B cell (primary cell): ENCODE results near the gene MDGA2. TPM values are rescaled to one million over a fixed set of nuclear protein-coding genes. Genes with fewer than 3 reads are reported as not detected.

Experiments used
- ATAC-seq: fragments of 200-7000 bp; cut with Tn5 transposase; one replicate; pipeline ENCODE4 v1.10.0; 2021; ENCODE audit warnings: low read depth, mild to moderate bottlenecking, moderate number of reproducible peaks, moderate library complexity
- CTCF ChIA-PET: fragments of 350-600 bp; sonication (Branson Sonifier 250); formaldehyde crosslinking; loops from one replicate; lab custom pipeline; 2021; ENCODE audit warnings: antibody characterized with exemption, inconsistent platforms; lab: Charles Lee
- POLR2A ChIA-PET: fragments of 350-600 bp; sonication (Branson Sonifier 250); formaldehyde crosslinking; loops from one replicate; lab custom pipeline; 2021; ENCODE audit warnings: antibody characterized with exemption; lab: Charles Lee
- DNase-seq: peaks from one replicate; pipeline ENCODE4 v3.0.0; 2013
- H2AFZ ChIP-seq: 2 replicates; pipeline ENCODE4 v1.6.1; 2012; ENCODE audit warnings: mild to moderate bottlenecking, low read depth, low read length; ENCODE audit not compliant: insufficient read depth, poor library complexity, severe bottlenecking
- H3K27ac ChIP-seq, 2 donors: 1 replicate in 1 of 2; 2 replicates in 1 of 2; pipeline ENCODE4 v1.5.1; 2012 to 2013; ENCODE audit warnings: low read length in 2 of 2, mild to moderate bottlenecking in 2 of 2, moderate library complexity in 1 of 2
- H3K27me3 ChIP-seq, 4 experiments: fragments of 200-600 bp in 1 of 4; sonication (generic) in 1 of 4; replicated peaks in 1 of 4; 1 replicate in 2 of 4; 2 replicates in 2 of 4; pipeline versions ENCODE4 v1.6.1 to v1.7.0; 2013 to 2016; ENCODE audit warnings: low read length in 3 of 4, mild to moderate bottlenecking in 2 of 4, mixed read lengths in 1 of 4, moderate library complexity in 1 of 4; ENCODE audit not compliant: insufficient read depth in 4 of 4, control insufficient read depth in 3 of 4; ENCODE audit errors: control extremely low read depth in 1 of 4
- H3K36me3 ChIP-seq, 2 experiments: replicated peaks in 1 of 2; 1 replicate in 1 of 2; 2 replicates in 1 of 2; pipeline versions ENCODE4 v1.6.1 to v1.7.1; 2013; ENCODE audit warnings: low read length in 1 of 2; ENCODE audit not compliant: insufficient read depth in 2 of 2, control insufficient read depth in 1 of 2; ENCODE audit errors: control extremely low read depth in 1 of 2, extremely low read depth in 1 of 2
- H3K4me1 ChIP-seq, 2 donors: fragments of 200-600 bp in 1 of 2; sonication (generic) in 1 of 2; 1 replicate in 1 of 2; 2 replicates in 1 of 2; pipeline versions ENCODE4 v1.5.1 to v1.6.1; 2013 to 2017; ENCODE audit warnings: low read length in 2 of 2; ENCODE audit not compliant: control insufficient read depth in 2 of 2, insufficient read depth in 2 of 2
- H3K4me2 ChIP-seq: replicated peaks from 2 replicates; pipeline ENCODE3; 2012; ENCODE audit warnings: mild to moderate bottlenecking, low read depth, low read length; ENCODE audit not compliant: poor library complexity, severe bottlenecking
- H3K4me3 ChIP-seq, 5 experiments: fragments of 200-600 bp in 1 of 5; sonication (generic) in 1 of 5; 1 replicate in 3 of 5; 2 replicates in 2 of 5; pipeline versions ENCODE4 v1.5.1 to v1.7.0; 2011 to 2016; ENCODE audit warnings: low read length in 4 of 5, mild to moderate bottlenecking in 4 of 5, low read depth in 2 of 5, control low read depth in 1 of 5, moderate library complexity in 1 of 5; ENCODE audit not compliant: insufficient read depth in 1 of 5; ENCODE audit errors: control extremely low read depth in 1 of 5, extremely low read depth in 1 of 5
- H3K79me2 ChIP-seq: fragments of 200-600 bp; sonication (generic); one replicate; pipeline ENCODE4 v1.6.0; 2016; ENCODE audit warnings: low read length; ENCODE audit not compliant: control insufficient read depth, insufficient read depth
- H3K9ac ChIP-seq: fragments of 200-600 bp; sonication (generic); 2 replicates; pipeline ENCODE4 v1.6.1; 2017; ENCODE audit warnings: mild to moderate bottlenecking, low read length, moderate library complexity
- H3K9me3 ChIP-seq, 3 donors: one replicate each; pipeline versions ENCODE4 v1.6.1 to v1.7.1; 2013; ENCODE audit warnings: low read length in 2 of 3; ENCODE audit not compliant: control insufficient read depth in 2 of 3, insufficient read depth in 1 of 3; ENCODE audit errors: control extremely low read depth in 1 of 3
- H4K20me1 ChIP-seq: 2 replicates; pipeline ENCODE4 v1.6.0; 2012; ENCODE audit warnings: mild to moderate bottlenecking, low read length; ENCODE audit not compliant: insufficient read depth, control insufficient read depth, poor library complexity, severe bottlenecking
- H3K27ac Mint-ChIP-seq: one replicate; pipeline ENCODE4 v1.8.0; 2021; ENCODE audit warnings: mixed read lengths
- H3K27me3 Mint-ChIP-seq: one replicate; pipeline ENCODE4 v1.8.0; 2021; ENCODE audit warnings: mixed read lengths
- H3K4me1 Mint-ChIP-seq: one replicate; pipeline ENCODE4 v1.8.0; 2021; ENCODE audit warnings: mixed read lengths
- H3K4me3 Mint-ChIP-seq: one replicate; pipeline ENCODE4 v1.8.0; 2021; ENCODE audit warnings: mixed read lengths
- H3K9me3 Mint-ChIP-seq: one replicate; pipeline ENCODE4 v1.8.0; 2022; ENCODE audit warnings: mixed read lengths; ENCODE audit not compliant: insufficient read depth
- CTCF ChIP-seq: fragments of 200-600 bp; IDR thresholded peaks from one replicate; pipeline ENCODE4 v1.8.0; 2022; ENCODE audit warnings: antibody characterized with exemption, mild to moderate bottlenecking
- EZH2 ChIP-seq: IDR thresholded peaks from 2 replicates; pipeline ENCODE4 v1.6.1; 2012; ENCODE audit warnings: borderline replicate concordance, low read depth, mild to moderate bottlenecking, moderate library complexity, low read length; ENCODE audit not compliant: insufficient read depth, poor library complexity, severe bottlenecking
- whole genome bisulfite sequencing: methylation state at CpG from one replicate; pipeline ENCODE4 v1.1.5; 2013; ENCODE audit warnings: missing lambda C conversion rate; ENCODE audit not compliant: insufficient coverage; 5-methylcytosine and 5-hydroxymethylcytosine counted together
- intact Hi-C: fragments of 100-400 bp; cut with micrococcal nuclease; formaldehyde crosslinking; loops from one replicate; pipeline ENCODE4 v1.10.0; 2022
- polyA plus RNA-seq: library from polyadenylated mRNA; depleted of rRNA; stranded (reverse); fragments of >200 nt; gene quantifications from 2 replicates; pipeline ENCODE4 v1.2.3, GENCODE V29; 2012
- total RNA-seq, 2 donors: library from RNA; stranded (reverse); fragments of 120-200 nt in 1 of 2; gene quantifications; 1 replicate in 1 of 2; 2 replicates in 1 of 2; pipeline versions ENCODE4 v1.2.3 to v1.2.4, GENCODE V29; 2013 to 2022

MDGA2 gene
- total and polyA plus RNA-seq, 2 donors (not counting 1 experiment from before 2014, with no cell fraction given) = not detected

GRCh38 chr14:47226877-47227520, 448.4 kb downstream of the MDGA2 start:
- no peak overlapping the region for H3K4me3 ChIP-seq
- no peak overlapping the region for H3K27ac ChIP-seq
- Mint-ChIP-seq H3K9me3 (peaks cover 3% of the 10 kb centered on the region), H3K4me3 (no peak overlapping the region), H3K27me3 (no peaks in the 10 kb centered on the region), H3K4me1 (no peaks in the 10 kb centered on the region), H3K27ac (no peak overlapping the region)
- intact Hi-C loops = no loop called here
- H3K4me2 ChIP-seq = no peak overlapping the region
- H3K9me3 ChIP-seq = peaks cover 0 to 2% (median 0%) of the 10 kb centered on the region in 3 donors
- WGBS = 25% methylated on average over 4 of the region's 5 CpGs
- DNase-seq = no peak
- H3K9ac ChIP-seq = no peak overlapping the region
- no peak for ATAC-seq
- H3K79me2 ChIP-seq = no peaks in the 10 kb centered on the region
- ChIA-PET POLR2A (no interaction called here), CTCF (no interaction called here)
- H4K20me1 ChIP-seq = no peaks in the 10 kb centered on the region
- no peaks in the 10 kb centered on the region for H3K27me3 ChIP-seq
- no peaks in the 10 kb centered on the region for H3K36me3 ChIP-seq
- H3K4me1 ChIP-seq = no peaks in the 10 kb centered on the region
- no peak overlapping the region for H2AFZ ChIP-seq
- TF ChIP-seq EZH2 (no peak), CTCF (no peak)

GRCh38 chr14:47223656-47224055, 451.7 kb downstream of the MDGA2 start:
- Mint-ChIP-seq H3K9me3 (peaks cover 3% of the 10 kb centered on the region), H3K27me3 (no peaks in the 10 kb centered on the region), H3K27ac (no peak overlapping the region), H3K4me1 (no peaks in the 10 kb centered on the region), H3K4me3 (no peak overlapping the region)
- H3K4me1 ChIP-seq = no peaks in the 10 kb centered on the region
- peaks cover 0 to 2% (median 1%) of the 10 kb centered on the region in 3 donors for H3K9me3 ChIP-seq
- WGBS = 100% methylated on average over 1 of the region's 4 CpGs
- no peak overlapping the region for H3K27ac ChIP-seq
- ATAC-seq (no peak), DNase-seq (no peak)
- POLR2A ChIA-PET = no interaction called here
- H3K27me3 ChIP-seq = no peaks in the 10 kb centered on the region
- no peaks in the 10 kb centered on the region for H3K79me2 ChIP-seq
- H4K20me1 ChIP-seq = no peaks in the 10 kb centered on the region
- no peak overlapping the region for H3K4me2 ChIP-seq
- no peak for TF ChIP-seq EZH2
- no peak for TF ChIP-seq CTCF
- H2AFZ ChIP-seq = no peak overlapping the region
- no peak overlapping the region for H3K4me3 ChIP-seq
- no peaks in the 10 kb centered on the region for H3K36me3 ChIP-seq
- CTCF ChIA-PET = no interaction called here
- intact Hi-C loops = no loop called here
- no peak overlapping the region for H3K9ac ChIP-seq
